GM19239 (cell line): ENCODE results near the gene TMEM106C.

Source experiments
- DNase-seq: peaks from one replicate; pipeline ENCODE4 v3.0.0; 2011; ENCODE audit warnings: low spot score; ENCODE audit not compliant: insufficient read length
- FAIRE-seq: peaks from 2 replicates; lab custom pipeline; 2011; peaks lifted over from hg19 to GRCh38; lab: Jason Lieb, UNC

TMEM106C gene, protein sequence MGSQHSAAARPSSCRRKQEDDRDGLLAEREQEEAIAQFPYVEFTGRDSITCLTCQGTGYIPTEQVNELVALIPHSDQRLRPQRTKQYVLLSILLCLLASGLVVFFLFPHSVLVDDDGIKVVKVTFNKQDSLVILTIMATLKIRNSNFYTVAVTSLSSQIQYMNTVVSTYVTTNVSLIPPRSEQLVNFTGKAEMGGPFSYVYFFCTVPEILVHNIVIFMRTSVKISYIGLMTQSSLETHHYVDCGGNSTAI

GRCh38 chr12:47963340-47964040, at the start of gene TMEM106C:
Gene TMEM106C (plus strand): TSS chr12:47963596. CDS start chr12:47964237, 641 bp downstream.
- DNase-seq (peak; percentile 97), FAIRE-seq (peak; percentile 90)

DNA sequence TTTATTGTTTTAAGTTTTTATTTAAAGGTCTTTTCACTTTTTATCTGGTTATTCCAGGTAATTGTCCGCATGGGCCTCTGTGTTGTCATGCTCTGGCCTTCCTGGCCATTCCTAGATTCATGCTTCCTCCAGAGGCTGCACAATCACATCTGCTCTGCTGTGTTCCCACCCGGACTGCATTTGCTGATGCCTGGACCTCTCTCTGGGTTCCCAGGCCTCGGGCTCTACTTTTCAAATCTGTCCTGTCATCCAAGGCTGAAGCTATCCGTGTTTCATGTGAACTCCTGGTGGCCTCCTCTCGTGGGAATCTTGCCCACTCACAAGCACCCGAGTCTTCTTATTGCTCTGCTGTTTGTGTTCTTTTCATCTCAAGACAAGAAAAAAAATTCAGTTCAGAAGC, 42.5 kb upstream of the TMEM106C start:
- DNase-seq (no peak), FAIRE-seq (no peak)

GRCh38 chr12:47921907-47922306, 41.5 kb upstream of the TMEM106C start:
- FAIRE-seq (no peak), DNase-seq (no peak)

DNA sequence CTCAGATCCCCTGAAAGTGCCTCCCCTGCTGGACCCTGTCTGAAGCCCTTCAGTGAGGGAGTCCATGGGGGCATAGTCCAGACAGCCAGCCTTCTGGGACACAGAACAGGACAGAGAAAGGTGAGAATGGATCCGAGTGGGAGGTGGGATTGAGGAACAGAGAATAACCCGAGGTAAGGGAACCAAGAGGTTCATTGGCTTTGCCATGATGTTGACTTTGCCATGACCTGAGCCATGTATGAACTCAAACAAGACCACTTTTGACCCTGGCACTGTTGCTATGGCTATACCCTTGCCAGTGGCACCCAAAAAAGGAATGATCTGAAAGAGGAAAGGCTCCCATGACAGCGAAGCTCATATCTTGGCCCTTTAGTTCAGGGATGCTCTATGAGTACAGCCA, 36.0 kb upstream of the TMEM106C start:
- DNase-seq: no peak
- FAIRE-seq: peak; percentile 58

GRCh38 chr12:47930634-47931033, 32.8 kb upstream of the TMEM106C start:
- no peak for DNase-seq
- no peak for FAIRE-seq

- no peak for DNase-seq
Measured at GRCh38 chr12:47931187-47931586, 32.2 kb upstream of the TMEM106C start.

DNA sequence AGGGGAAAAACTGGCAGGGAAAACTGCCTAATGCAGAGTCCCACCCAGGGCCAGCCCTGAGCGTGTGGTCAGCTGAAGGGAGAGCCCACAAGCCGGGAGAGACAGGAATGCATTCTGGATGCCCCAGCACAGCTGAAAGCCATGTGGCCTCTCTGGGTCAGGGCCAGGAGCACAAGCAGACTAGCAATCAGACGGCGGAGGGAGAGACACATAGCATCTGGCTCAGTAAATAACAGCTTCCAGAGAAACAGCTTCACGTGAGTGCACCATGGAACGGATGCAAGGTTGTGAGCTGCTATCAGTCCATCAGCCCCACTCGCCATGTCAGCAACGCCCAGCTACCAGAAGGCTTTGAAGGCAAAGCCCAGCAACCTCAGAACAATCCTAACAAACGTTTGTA, 28.2 kb upstream of the TMEM106C start:
- no peak for FAIRE-seq
- DNase-seq: no peak

More at GRCh38 chr12:47931187-47931586, 32.2 kb upstream of the TMEM106C start:
- no peak for FAIRE-seq

GRCh38 chr12:47938093-47938492, 25.3 kb upstream of the TMEM106C start:
- DNase-seq (no peak), FAIRE-seq (no peak)

- DNase-seq: no peak
- FAIRE-seq: no peak
Measured at GRCh38 chr12:47938594-47938993, 24.8 kb upstream of the TMEM106C start.

- FAIRE-seq (no peak), DNase-seq (no peak)
Measured at GRCh38 chr12:47939009-47939601, 24.3 kb upstream of the TMEM106C start.

DNA sequence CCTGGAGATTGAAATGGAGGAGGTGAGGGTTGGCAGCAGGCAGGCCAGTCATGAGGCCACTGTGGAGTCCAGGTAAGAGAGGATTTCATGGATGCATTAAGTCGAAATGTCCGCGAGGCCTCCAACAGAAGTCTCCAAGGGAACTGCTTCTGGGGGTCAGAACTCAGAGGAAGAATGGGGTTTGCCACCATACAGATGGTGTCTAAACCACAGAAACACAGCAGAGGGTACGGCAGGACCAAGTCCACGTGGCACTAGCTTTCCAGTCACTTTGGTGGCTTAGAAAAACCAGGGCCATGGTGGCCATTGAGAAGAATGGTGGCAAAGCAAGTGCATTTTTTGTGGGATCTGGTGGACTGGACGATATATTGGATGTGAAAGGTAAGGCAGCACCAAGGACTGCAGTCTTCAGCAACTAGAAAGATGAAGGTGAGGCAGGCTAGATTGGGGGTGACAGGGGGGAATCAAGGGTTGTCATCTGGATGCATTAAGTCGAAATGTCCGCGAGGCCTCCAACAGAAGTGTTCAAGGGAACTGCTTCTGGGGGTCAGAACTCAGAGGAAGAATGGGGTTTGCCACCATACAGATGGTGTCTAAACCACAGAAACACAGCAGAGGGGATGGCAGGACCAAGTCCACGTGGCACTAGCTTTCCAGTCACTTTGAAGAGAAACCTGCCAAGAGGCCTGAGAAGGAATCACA, 22.5 kb upstream of the TMEM106C start:
- DNase-seq: no peak
- FAIRE-seq: no peak

DNA sequence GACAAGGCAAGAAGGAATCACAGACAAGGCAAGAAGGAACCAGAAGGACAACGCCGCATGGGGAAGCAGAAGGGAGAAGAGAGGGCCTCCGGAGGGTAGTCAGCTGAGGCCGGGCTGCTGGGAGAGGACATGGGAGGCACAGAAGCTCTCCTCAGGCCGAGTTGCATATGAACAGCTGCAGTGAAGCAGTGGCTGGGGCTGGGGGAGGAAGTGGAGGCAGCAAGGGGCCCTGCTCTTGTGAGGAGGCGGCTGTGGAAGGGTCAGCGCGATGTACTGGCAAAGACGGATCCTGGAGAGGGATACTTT, 22.0 kb upstream of the TMEM106C start:
- DNase-seq (no peak), FAIRE-seq (no peak)

DNA sequence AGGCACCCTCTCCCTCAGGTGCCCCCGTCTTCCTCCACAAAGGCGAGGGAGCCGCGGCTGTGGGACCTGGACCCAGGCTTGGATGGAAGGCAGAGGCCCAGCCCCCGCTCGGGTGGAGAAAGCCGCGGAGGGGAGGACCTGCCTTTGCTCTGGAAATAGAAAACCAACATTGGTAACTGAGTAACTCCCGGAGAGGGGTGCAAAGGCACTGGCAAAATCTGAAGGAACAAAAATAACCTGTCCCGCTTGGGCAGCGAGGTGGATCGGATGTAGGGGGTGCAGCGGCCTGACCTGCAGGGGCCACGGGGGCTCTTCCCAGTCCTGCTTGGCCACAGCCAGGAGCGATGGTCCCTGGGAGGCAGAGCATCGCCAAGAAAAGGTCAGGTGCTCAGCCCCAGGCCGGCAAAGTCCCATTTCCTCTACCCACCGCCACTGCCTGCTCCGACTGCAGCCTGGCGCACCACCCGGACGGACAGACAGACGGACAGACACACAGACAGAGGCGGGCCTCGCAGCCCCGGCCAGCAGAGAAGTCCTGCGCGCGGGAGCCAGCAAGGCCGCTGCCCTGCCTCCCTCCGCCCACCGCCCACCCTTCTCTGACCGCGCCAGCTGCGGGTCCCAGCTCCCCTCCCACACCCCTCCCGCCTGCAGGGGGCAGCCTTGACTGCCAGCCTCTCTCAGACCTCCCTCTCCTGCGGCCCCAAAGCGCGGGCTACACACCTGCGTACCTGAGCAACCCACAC, 21.4 kb upstream of the TMEM106C start:
- no peak for DNase-seq
- no peak for FAIRE-seq

- FAIRE-seq: no peak
- no peak for DNase-seq
Measured at GRCh38 chr12:47942614-47943225, 20.7 kb upstream of the TMEM106C start.

- FAIRE-seq (no peak), DNase-seq (no peak)
Measured at GRCh38 chr12:47943623-47944340, 19.6 kb upstream of the TMEM106C start.

DNA sequence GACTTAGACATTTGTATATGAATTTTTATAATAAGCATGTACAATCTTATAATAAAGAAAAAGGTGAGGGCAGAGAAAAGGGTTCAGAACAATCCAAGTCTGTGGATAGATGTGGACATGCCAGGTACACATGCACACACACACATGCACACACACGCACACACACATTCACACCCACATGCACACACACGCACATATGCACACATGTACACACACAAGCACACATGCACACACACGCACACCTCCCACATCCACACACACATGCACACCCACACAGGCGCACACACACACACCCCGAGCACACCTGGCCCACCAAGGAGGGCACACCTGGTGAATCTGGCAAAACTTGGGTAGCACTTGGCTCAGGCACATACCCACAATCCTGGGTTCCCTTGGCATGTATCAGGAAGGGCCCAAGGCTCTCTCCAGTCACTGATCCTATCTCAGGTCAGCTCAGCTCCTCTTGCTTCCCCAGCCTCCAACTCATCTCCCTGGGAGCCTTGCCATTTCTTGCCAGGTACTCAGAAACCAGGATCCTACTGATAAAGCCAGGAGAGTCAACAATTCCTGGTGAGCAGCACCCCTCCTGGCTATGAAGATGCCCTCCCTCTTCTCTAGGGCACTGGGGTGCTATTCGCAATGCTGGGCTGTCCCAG, 18.6 kb upstream of the TMEM106C start:
- DNase-seq: no peak
- no peak for FAIRE-seq

DNA sequence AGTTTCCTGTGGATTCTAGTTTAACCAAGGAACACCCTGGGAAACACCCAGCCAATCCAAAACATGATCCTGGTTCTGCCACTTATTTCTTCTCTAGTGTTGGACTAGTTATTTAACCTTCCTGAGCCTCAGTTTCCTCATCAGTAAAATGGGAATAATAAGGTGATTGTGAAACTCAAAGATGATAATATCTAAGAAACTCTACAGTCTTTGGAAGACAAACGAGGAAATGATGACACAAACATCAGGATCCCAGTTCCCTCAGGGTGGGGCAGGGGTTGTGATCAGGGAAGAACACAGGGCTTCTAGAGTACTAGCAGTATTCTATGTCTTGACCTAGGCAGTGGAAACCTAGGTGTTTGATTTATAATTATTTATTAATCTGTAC, 18.1 kb upstream of the TMEM106C start:
- DNase-seq (no peak), FAIRE-seq (no peak)

DNA sequence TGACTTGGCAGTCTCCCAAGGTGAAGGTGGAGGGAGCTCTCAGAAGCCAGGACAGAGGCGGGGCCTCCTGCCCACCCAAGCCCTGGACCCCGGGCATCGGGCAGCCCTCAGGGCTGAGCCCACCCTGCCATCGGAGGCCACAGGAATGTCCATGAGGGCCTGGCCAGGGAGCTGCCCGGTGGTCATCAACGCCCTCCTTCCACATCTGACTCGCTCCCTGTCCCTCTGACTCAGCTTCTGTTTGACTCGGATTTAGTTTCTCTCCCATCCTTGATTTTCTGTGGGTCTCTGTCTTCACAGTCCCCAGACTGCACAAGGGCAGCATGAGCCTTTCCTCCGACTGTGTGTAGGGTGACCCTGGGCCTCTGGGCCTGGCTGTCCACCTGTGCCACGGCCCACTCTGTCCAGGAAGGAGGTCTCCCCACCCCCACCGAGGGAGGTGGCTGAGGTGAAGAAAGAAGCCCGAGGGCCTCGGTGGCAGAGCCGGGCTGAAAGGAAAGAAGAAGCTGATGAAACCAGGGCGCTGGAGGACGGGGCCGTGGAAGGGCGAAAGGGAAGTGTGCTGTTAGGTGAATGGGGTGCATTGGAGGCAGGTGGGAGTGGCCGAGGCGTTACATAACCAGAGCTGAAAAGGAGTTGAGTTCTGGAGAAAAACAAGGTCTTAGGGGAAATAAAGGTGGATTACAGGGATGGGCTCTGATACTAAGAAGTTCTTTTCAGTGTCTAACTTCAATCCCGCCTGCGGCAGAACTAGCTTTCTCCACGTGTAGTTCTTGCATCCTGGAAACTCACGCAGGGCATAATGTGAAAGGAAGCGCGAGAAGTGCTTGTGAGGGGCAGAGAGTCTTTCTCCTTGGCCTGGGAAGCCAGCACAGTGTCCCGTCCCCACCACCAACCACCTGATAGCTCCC, 16.7 kb upstream of the TMEM106C start:
- DNase-seq (no peak), FAIRE-seq (no peak)
